CD4-positive, alpha-beta T cell treated with Interleukin-2 at 100 ng/mL for 4 hours (primary cell): Measurements from ENCODE around the gene SIK3.

Experiments used
- DNase-seq: peaks from one replicate; pipeline ENCODE4 v3.0.0-alpha.2; 2020; ENCODE audit warnings: low spot score

The SIK3 gene

GRCh38 chr11:116793772-116794097, 304.5 kb downstream of the SIK3 start:
- no peak for DNase-seq
